H1 (cell line): ENCODE results near the gene CTSA. TPM values are rescaled to one million over a fixed set of nuclear protein-coding genes. Genes with fewer than 3 reads are reported as not detected.
A peak's percentile ranks its signal among the peaks of the same experiment; 100 is the strongest.

Experiments
- CTCF ChIA-PET: fragments of 300-600 bp; sonication (Branson Sonifier 250); formaldehyde crosslinking; loops from one replicate; lab custom pipeline; 2021; ENCODE audit not compliant: partially characterized antibody; lab: Charles Lee
- POLR2A ChIA-PET: fragments of 300-600 bp; sonication (Branson Sonifier 250); formaldehyde crosslinking; loops from one replicate; lab custom pipeline; 2021; ENCODE audit warnings: inconsistent platforms; ENCODE audit not compliant: partially characterized antibody; lab: Charles Lee
- DNase-seq, 2 experiments: peaks; one replicate each; pipeline versions ENCODE4 v3.0.0 to v3.0.0-alpha.2; 2010 to 2022; ENCODE audit warnings: low spot score in 2 of 2, low read depth in 1 of 2, mixed read lengths in 1 of 2
- FAIRE-seq: peaks from 2 replicates; lab custom pipeline; 2011; peaks lifted over from hg19 to GRCh38; lab: Jason Lieb, UNC
- H2AFZ ChIP-seq: 2 replicates; pipeline ENCODE4 v1.8.1; 2012; ENCODE audit warnings: low read length, inconsistent platforms
- H2AK5ac ChIP-seq: 2 replicates; pipeline ENCODE4 v1.6.1; 2013; ENCODE audit warnings: low read depth, low read length
- H2BK120ac ChIP-seq: replicated peaks from 2 replicates; pipeline ENCODE3; 2013; ENCODE audit warnings: low read depth, low read length, inconsistent platforms
- H2BK12ac ChIP-seq: 2 replicates; pipeline ENCODE4 v1.6.1; 2013; ENCODE audit warnings: low read depth, low read length
- H2BK15ac ChIP-seq: 2 replicates; pipeline ENCODE4 v1.6.1; 2013; ENCODE audit warnings: low read length
- H2BK20ac ChIP-seq: 2 replicates; pipeline ENCODE4 v1.6.1; 2013; ENCODE audit warnings: low read length
- H2BK5ac ChIP-seq: 2 replicates; pipeline ENCODE4 v1.6.1; 2013; ENCODE audit warnings: low read depth, low read length
- H3K14ac ChIP-seq: 2 replicates; pipeline ENCODE4 v1.6.1; 2013; ENCODE audit warnings: inconsistent platforms; ENCODE audit not compliant: insufficient read length
- H3K18ac ChIP-seq: 2 replicates; pipeline ENCODE4 v1.6.1; 2013; ENCODE audit warnings: low read length; ENCODE audit errors: extremely low read depth
- H3K23ac ChIP-seq: 2 replicates; pipeline ENCODE4 v1.6.1; 2013; ENCODE audit warnings: inconsistent platforms; ENCODE audit not compliant: insufficient read length
- H3K23me2 ChIP-seq: 2 replicates; pipeline ENCODE4 v1.6.1; 2013; ENCODE audit warnings: low read depth, low read length
- H3K27ac ChIP-seq: 2 replicates; pipeline ENCODE4 v1.6.1; 2011; ENCODE audit warnings: low read depth, low read length, inconsistent platforms
- H3K27me3 ChIP-seq, 4 experiments: replicated peaks in 1 of 4; 1 replicate in 1 of 4; 2 replicates in 3 of 4; pipeline versions ENCODE4 v1.6.1 to v1.8.1; 2011 to 2013; ENCODE audit warnings: low read length in 3 of 4, mild to moderate bottlenecking in 3 of 4, inconsistent platforms in 2 of 4, mixed read lengths in 2 of 4, moderate library complexity in 1 of 4; ENCODE audit not compliant: control insufficient read depth in 3 of 4, insufficient read depth in 3 of 4; ENCODE audit errors: extremely low read depth in 1 of 4
- H3K36me3 ChIP-seq, 4 experiments: 2 replicates each; pipeline versions ENCODE4 v1.6.1 to v1.8.1; 2011 to 2013; ENCODE audit warnings: mild to moderate bottlenecking in 4 of 4, low read length in 3 of 4, moderate library complexity in 2 of 4, control low read depth in 1 of 4, inconsistent platforms in 1 of 4; ENCODE audit not compliant: insufficient read depth in 4 of 4, control insufficient read depth in 2 of 4
- H3K4ac ChIP-seq: replicated peaks from 2 replicates; pipeline ENCODE3; 2013; ENCODE audit warnings: low read length, low read depth, mixed read lengths, inconsistent platforms; ENCODE audit not compliant: insufficient read length
- H3K4me1 ChIP-seq, 4 experiments: replicated peaks in 1 of 4; 1 replicate in 1 of 4; 2 replicates in 3 of 4; pipeline versions ENCODE4 v1.6.1 to v1.8.1; 2011 to 2013; ENCODE audit warnings: low read length in 3 of 4, inconsistent platforms in 2 of 4, mixed read lengths in 1 of 4; ENCODE audit not compliant: insufficient read depth in 4 of 4, control insufficient read depth in 3 of 4
- H3K4me2 ChIP-seq, 2 experiments: 2 replicates each; pipeline versions ENCODE4 v1.6.1 to v1.8.1; 2011 to 2013; ENCODE audit warnings: low read depth in 2 of 2, low read length in 2 of 2, control low read depth in 1 of 2, inconsistent platforms in 1 of 2, mild to moderate bottlenecking in 1 of 2; ENCODE audit not compliant: insufficient read depth in 1 of 2
- H3K4me3 ChIP-seq, 4 experiments: fragments of 200-600, 300-600 bp in 1 of 4; sonication (generic), shearing (Covaris generic), sonication (Bioruptor Twin) in 1 of 4; 2 replicates each; pipeline versions ENCODE4 v1.5.1 to v1.8.1; 2011 to 2016; ENCODE audit warnings: low read length in 4 of 4, low read depth in 3 of 4, control low read depth in 2 of 4, inconsistent platforms in 2 of 4, mild to moderate bottlenecking in 2 of 4, mixed read lengths in 1 of 4, moderate library complexity in 1 of 4; ENCODE audit not compliant: insufficient read depth in 2 of 4; ENCODE audit errors: extremely low read depth in 1 of 4
- H3K56ac ChIP-seq: replicated peaks from 2 replicates; pipeline ENCODE3; 2013; ENCODE audit warnings: low read depth, mild to moderate bottlenecking, mixed read lengths, low read length, inconsistent platforms; ENCODE audit not compliant: insufficient read length
- H3K79me1 ChIP-seq: 2 replicates; pipeline ENCODE4 v1.6.1; 2013; ENCODE audit warnings: low read depth, low read length, control low read depth
- H3K79me2 ChIP-seq, 2 experiments: 2 replicates each; pipeline versions ENCODE4 v1.6.1 to v1.8.1; 2012 to 2013; ENCODE audit warnings: low read length in 2 of 2, mild to moderate bottlenecking in 2 of 2, inconsistent platforms in 1 of 2; ENCODE audit not compliant: insufficient read depth in 2 of 2, control insufficient read depth in 1 of 2
- H3K9ac ChIP-seq, 4 experiments: replicated peaks in 1 of 4; 1 replicate in 1 of 4; 2 replicates in 3 of 4; pipeline versions ENCODE4 v1.6.1 to v1.8.1; 2011 to 2013; ENCODE audit warnings: low read depth in 3 of 4, low read length in 3 of 4, control low read depth in 2 of 4, mild to moderate bottlenecking in 2 of 4, moderate library complexity in 2 of 4, inconsistent platforms in 1 of 4; ENCODE audit errors: extremely low read depth in 1 of 4
- H3K9me3 ChIP-seq, 2 experiments: 2 replicates each; pipeline versions ENCODE4 v1.6.1 to v1.8.1; 2012 to 2013; ENCODE audit warnings: mild to moderate bottlenecking in 2 of 2, moderate library complexity in 2 of 2, control low read depth in 1 of 2, inconsistent platforms in 1 of 2, low read depth in 1 of 2, low read length in 1 of 2, mixed read lengths in 1 of 2; ENCODE audit not compliant: insufficient read depth in 2 of 2
- H4K20me1 ChIP-seq, 2 experiments: replicated peaks in 1 of 2; 2 replicates each; pipeline versions ENCODE3 to v1.8.1; 2011 to 2013; ENCODE audit warnings: inconsistent platforms in 2 of 2, low read length in 2 of 2, mild to moderate bottlenecking in 1 of 2; ENCODE audit not compliant: insufficient read depth in 2 of 2, control insufficient read depth in 1 of 2
- H4K5ac ChIP-seq: 2 replicates; pipeline ENCODE4 v1.6.1; 2013; ENCODE audit warnings: low read length, low read depth, mixed read lengths, inconsistent platforms; ENCODE audit not compliant: insufficient read length
- H4K8ac ChIP-seq: 2 replicates; pipeline ENCODE4 v1.8.0; 2013; ENCODE audit warnings: mild to moderate bottlenecking, moderate library complexity, low read length, inconsistent platforms; ENCODE audit not compliant: insufficient read depth; ENCODE audit errors: extremely low read depth
- H4K91ac ChIP-seq: replicated peaks from 2 replicates; pipeline ENCODE3; 2013; ENCODE audit warnings: low read length, mixed read lengths, inconsistent platforms; ENCODE audit not compliant: insufficient read length
- POLR2A ChIP-seq, 2 experiments: IDR thresholded peaks; 1 replicate in 1 of 2; 2 replicates in 1 of 2; pipeline ENCODE4 v1.6.1; 2011; ENCODE audit warnings: low read depth in 2 of 2, low read length in 2 of 2, mild to moderate bottlenecking in 2 of 2; ENCODE audit errors: control extremely low read depth in 1 of 2
- POLR2AphosphoS5 ChIP-seq: IDR thresholded peaks from 2 replicates; pipeline ENCODE4 v1.6.1; 2011; ENCODE audit warnings: low read depth, low read length
- WGBS, 2 experiments: shearing (Covaris generic) in 1 of 2; methylation state at CpG; one replicate each; pipeline versions ENCODE4 v1.1.6 to v1.1.7; 2013 to 2015; ENCODE audit warnings: low lambda C conversion rate in 2 of 2, mixed read lengths in 2 of 2, inconsistent platforms in 1 of 2, low coverage in 1 of 2, missing lambda C conversion rate in 1 of 2; ENCODE audit not compliant: insufficient replicate concordance in 2 of 2, insufficient coverage in 1 of 2, insufficient read length in 1 of 2; ENCODE audit errors: extremely low coverage in 1 of 2, missing lambda C conversion rate in 1 of 2; 5-methylcytosine and 5-hydroxymethylcytosine counted together
- polyA plus RNA-seq, 7 experiments: library from polyadenylated mRNA; depleted of rRNA in 3 of 7; stranded (reverse) in 5 of 7; unstranded in 2 of 7; fragments of >200 nt in 5 of 7; fragments of 200-250 nt in 2 of 7; gene quantifications; 1 replicate in 5 of 7; 2 replicates in 1 of 7; 4 replicates in 1 of 7; pipeline versions ENCODE4 v1.2.1 to v1.2.3, GENCODE V29; 2011 to 2013; ENCODE audit warnings: missing spikeins in 2 of 7, mixed read lengths in 2 of 7
- total RNA-seq: library from RNA; stranded (reverse); fragmentation: NEBNext Ultra II Directional; extraction: Animal tissue kit (Norgen Biotek cat#: 25700); gene quantifications from 2 replicates; pipeline ENCODE4 v1.2.1, GENCODE V29; 2021

Gene CTSA
- total and polyA plus RNA-seq, 2 of the 8 experiments (the other 6 are each of a cell fraction or from before 2014, with no cell fraction given) = 49.7 to 74.0 TPM

DNA sequence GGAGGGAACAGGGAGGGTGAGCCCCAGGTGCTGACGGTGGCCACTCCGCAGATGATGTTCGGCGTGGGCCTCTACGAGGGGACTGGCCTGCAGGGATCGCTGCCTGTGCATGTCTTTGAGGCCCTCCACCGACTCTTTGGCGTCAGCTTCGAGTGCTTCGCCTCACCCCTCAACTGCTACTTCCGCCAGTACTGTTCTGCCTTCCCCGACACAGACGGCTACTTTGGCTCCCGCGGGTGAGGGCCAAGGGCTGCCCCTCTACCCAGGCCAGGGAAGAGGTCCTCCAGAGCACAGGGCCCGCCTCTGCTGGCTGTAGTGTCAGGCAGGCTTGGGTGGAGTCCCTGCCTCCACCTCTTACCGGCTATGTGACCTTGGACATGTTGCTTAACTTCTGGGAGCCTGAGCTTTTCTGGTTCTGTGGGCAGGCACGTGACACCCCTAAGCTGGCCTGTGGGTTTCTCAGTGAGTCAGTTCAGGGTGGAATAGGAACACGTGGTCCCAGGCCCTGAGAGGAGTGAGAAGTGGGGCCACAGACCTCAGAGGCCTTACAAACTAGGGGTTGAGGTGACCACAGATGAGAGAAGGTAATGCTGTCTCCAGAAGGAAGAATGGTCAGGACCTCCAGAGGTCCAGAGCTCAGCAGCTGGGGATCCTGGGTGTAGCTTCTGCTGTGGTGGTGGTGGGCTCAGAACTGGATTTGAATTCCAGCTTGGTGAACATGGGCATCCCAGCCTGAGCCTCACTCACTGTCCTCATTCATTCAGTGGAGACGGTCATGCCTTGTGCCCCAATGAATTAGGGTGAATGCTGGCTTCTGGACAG is 55.2 kb downstream of the CTSA start:
- FAIRE-seq = no peak
- no peaks in the 10 kb centered on the region for H3K23me2 ChIP-seq
- H3K4ac ChIP-seq = no peak overlapping the region
- H4K8ac ChIP-seq = no peak overlapping the region; the same call in 1 of the 2 replicates
- no peaks in the 10 kb centered on the region for H3K9me3 ChIP-seq
- H2AK5ac ChIP-seq = no peak overlapping the region
- H3K4me1 ChIP-seq = no peaks in the 10 kb centered on the region
- no peak overlapping the region for H3K4me2 ChIP-seq
- H2BK15ac ChIP-seq = no peak overlapping the region
- no peaks in the 10 kb centered on the region; a peak in 1 of 7 replicates for H3K27me3 ChIP-seq
- no peak overlapping the region for H2BK12ac ChIP-seq
- peaks cover 2 to 14% of the 10 kb centered on the region in 2 experiments for H4K20me1 ChIP-seq
- no peaks in the 10 kb centered on the region for H3K79me2 ChIP-seq
- H3K14ac ChIP-seq = no peak overlapping the region
- H4K5ac ChIP-seq = no peak overlapping the region
- H4K91ac ChIP-seq = no peak overlapping the region
- H2BK20ac ChIP-seq = no peak overlapping the region
- no peak overlapping the region for H3K18ac ChIP-seq
- no peak for DNase-seq
- no peak overlapping the region for H3K4me3 ChIP-seq
- no peak overlapping the region for H2AFZ ChIP-seq
- H3K27ac ChIP-seq = no peak overlapping the region
- H3K79me1 ChIP-seq = peaks cover 3% of the 10 kb centered on the region; the same call in 1 of the 2 replicates
- WGBS, 2 experiments = 91% methylated on average over 20 of the region's 20 CpGs; no CpG with 5 or more reads in 1 of the 2 experiments
- no peak overlapping the region for H2BK120ac ChIP-seq
- H3K56ac ChIP-seq = no peak overlapping the region
- POLR2A ChIA-PET = interaction anchor here (1.1 to 14.0 kb wide), 8 partner anchors 10 to 122 kb away, joined by 3 to 283 read pairs (median 4); partner anchors contain the start of genes PCIF1, PLTP, ZNF335 and ZSWIM1
- H2BK5ac ChIP-seq = no peak overlapping the region
- H3K9ac ChIP-seq = no peak overlapping the region
- H3K36me3 ChIP-seq = peaks cover 31 to 67% (median 53%) of the 10 kb centered on the region in 4 experiments
- TF ChIP-seq POLR2A (IDR thresholded peaks at IDR 0.05; ENCODE audit: control extremely low read depth in 1 of 2, low read depth in 2 of 2, low read length in 2 of 2) (no peak), POLR2AphosphoS5 (0 out of 2 replicates have a peak, but pooled peaks have one; percentile 13)
- no peak overlapping the region for H3K23ac ChIP-seq
- CTCF ChIA-PET = interaction anchor here (7.4 to 8.7 kb wide), 2 partner anchors 15 to 23 kb away, joined by 41 to 82 read pairs; no protein-coding TSS in a partner anchor
